SK-N-MC (cell line): ENCODE data around the gene ANKFN1.

Experiments used
- DNase-seq: peaks from one replicate; pipeline ENCODE4 v3.0.0-alpha.2; 2011; ENCODE audit warnings: low read depth, low spot score
- H3K27ac ChIP-seq: fragments of 200-600 bp; sonication (generic); 2 replicates; pipeline ENCODE4 v1.5.1; 2016; ENCODE audit warnings: mixed run types
- H3K36me3 ChIP-seq: fragments of 200-600 bp; sonication (generic); 2 replicates; pipeline ENCODE4 v1.6.1; 2017; ENCODE audit warnings: antibody characterized with exemption, low read length, mixed read lengths; ENCODE audit not compliant: insufficient read depth
- H3K4me3 ChIP-seq: fragments of 200-600 bp; sonication (generic); 2 replicates; pipeline ENCODE4 v1.5.1; 2016
- H3K9ac ChIP-seq: fragments of 200-600 bp; sonication (generic); 2 replicates; pipeline ENCODE4 v1.8.0; 2017; ENCODE audit warnings: mixed run types, mixed read lengths; ENCODE audit not compliant: insufficient read length
- H3K9me3 ChIP-seq: fragments of 200-600 bp; sonication (generic); 2 replicates; pipeline ENCODE4 v1.6.1; 2017; ENCODE audit warnings: low read depth, mild to moderate bottlenecking, antibody characterized with exemption, low read length, moderate library complexity, mixed read lengths
- EZH2 ChIP-seq: fragments of 200-600 bp; sonication (generic); IDR thresholded peaks from one replicate; pipeline ENCODE4 v1.6.1; 2017; ENCODE audit warnings: antibody characterized with exemption
- FOXP2 ChIP-seq: optimal IDR thresholded peaks from 2 replicates; pipeline ENCODE3; 2011; ENCODE audit warnings: mild to moderate bottlenecking, moderate library complexity; ENCODE audit not compliant: insufficient read depth; ENCODE audit errors: extremely low read length, control extremely low read depth
- POLR2AphosphoS5 ChIP-seq: IDR thresholded peaks from 2 replicates; pipeline ENCODE4 v1.6.1; 2012; ENCODE audit warnings: mild to moderate bottlenecking, low read depth, low read length, borderline replicate concordance

The ANKFN1 gene

GRCh38 chr17:56185491-56186221 is 32.4 kb downstream of the ANKFN1 start:
- TF ChIP-seq EZH2 (no peak), FOXP2 (no peak), POLR2AphosphoS5 (no peak)

GRCh38 chr17:56186222-56186786 is 33.0 kb downstream of the ANKFN1 start:
- Histone ChIP-seq H3K27ac (no peak overlapping the region), H3K4me3 (no peak overlapping the region), H3K36me3 (no peaks in the 10 kb centered on the region), H3K9me3 (no peaks in the 10 kb centered on the region), H3K9ac (no peak overlapping the region)
- DNase-seq, result no peak
- TF ChIP-seq FOXP2 (no peak), EZH2 (no peak), POLR2AphosphoS5 (no peak)

More at GRCh38 chr17:56185491-56186221, 32.4 kb downstream of the ANKFN1 start:
- H3K4me3 ChIP-seq, result no peak overlapping the region
- H3K9me3 ChIP-seq, result no peaks in the 10 kb centered on the region
- no peaks in the 10 kb centered on the region for H3K36me3 ChIP-seq
- no peak overlapping the region for H3K9ac ChIP-seq
- H3K27ac ChIP-seq, result no peak overlapping the region
- no peak for DNase-seq

- H3K4me3 ChIP-seq, result peak overlapping the region; percentile 34
- DNase-seq, result peak; percentile 3
- no peaks in the 10 kb centered on the region for H3K9me3 ChIP-seq
- no peak for TF ChIP-seq POLR2AphosphoS5
- TF ChIP-seq FOXP2, result no peak
- TF ChIP-seq EZH2, result no peak
- no peak overlapping the region for H3K27ac ChIP-seq
- no peaks in the 10 kb centered on the region for H3K36me3 ChIP-seq
- H3K9ac ChIP-seq, result no peak overlapping the region
Measured at GRCh38 chr17:56203430-56203829, 50.2 kb downstream of the ANKFN1 start.

GRCh38 chr17:56206351-56206750 is 53.1 kb downstream of the ANKFN1 start:
- Histone ChIP-seq H3K4me3 (no peak overlapping the region), H3K9ac (no peak overlapping the region), H3K9me3 (no peaks in the 10 kb centered on the region), H3K36me3 (no peaks in the 10 kb centered on the region), H3K27ac (no peak overlapping the region)
- DNase-seq, result no peak
- no peak for TF ChIP-seq FOXP2
- TF ChIP-seq EZH2, result no peak
- no peak for TF ChIP-seq POLR2AphosphoS5

- H3K9me3 ChIP-seq, result no peaks in the 10 kb centered on the region
- no peaks in the 10 kb centered on the region for H3K36me3 ChIP-seq
- H3K27ac ChIP-seq, result no peak overlapping the region
- no peak for DNase-seq
- no peak overlapping the region for H3K4me3 ChIP-seq
- no peak overlapping the region for H3K9ac ChIP-seq
- no peak for TF ChIP-seq FOXP2
- TF ChIP-seq EZH2, result no peak
- TF ChIP-seq POLR2AphosphoS5, result no peak
Measured at GRCh38 chr17:56213031-56213430, 59.8 kb downstream of the ANKFN1 start.

GRCh38 chr17:56217921-56218320 is 64.6 kb downstream of the ANKFN1 start:
- H3K9ac ChIP-seq, result no peak overlapping the region
- TF ChIP-seq POLR2AphosphoS5 (no peak), FOXP2 (no peak), EZH2 (no peak)
- H3K4me3 ChIP-seq, result no peak overlapping the region
- H3K27ac ChIP-seq, result no peak overlapping the region
- DNase-seq, result no peak
- no peaks in the 10 kb centered on the region for H3K9me3 ChIP-seq
- H3K36me3 ChIP-seq, result no peaks in the 10 kb centered on the region

GRCh38 chr17:56222255-56222654 is 69.0 kb downstream of the ANKFN1 start:
- no peak overlapping the region for H3K27ac ChIP-seq
- no peak overlapping the region for H3K9ac ChIP-seq
- H3K4me3 ChIP-seq, result no peak overlapping the region
- H3K36me3 ChIP-seq, result no peaks in the 10 kb centered on the region
- no peak for TF ChIP-seq POLR2AphosphoS5
- no peak for TF ChIP-seq FOXP2
- no peak for TF ChIP-seq EZH2
- no peaks in the 10 kb centered on the region for H3K9me3 ChIP-seq
- no peak for DNase-seq

GRCh38 chr17:56230660-56231059 is 77.4 kb downstream of the ANKFN1 start:
- peak overlapping the region; percentile 48; the same call in 1 of the 2 replicates for H3K4me3 ChIP-seq
- TF ChIP-seq POLR2AphosphoS5 (no peak; the same call in 1 of the 2 replicates), EZH2 (no peak), FOXP2 (no peak)
- H3K9me3 ChIP-seq, result no peaks in the 10 kb centered on the region
- H3K27ac ChIP-seq, result no peak overlapping the region; the same call in 1 of the 2 replicates
- DNase-seq, result peak; percentile 32
- H3K36me3 ChIP-seq, result no peaks in the 10 kb centered on the region
- H3K9ac ChIP-seq, result no peak overlapping the region

GRCh38 chr17:56231252-56231651 is 78.0 kb downstream of the ANKFN1 start:
- Histone ChIP-seq H3K27ac (no peak overlapping the region), H3K4me3 (peak overlapping the region; percentile 48; the same call in 1 of the 2 replicates), H3K9me3 (no peaks in the 10 kb centered on the region), H3K9ac (no peak overlapping the region), H3K36me3 (no peaks in the 10 kb centered on the region)
- DNase-seq, result no peak
- TF ChIP-seq POLR2AphosphoS5 (no peak), EZH2 (no peak), FOXP2 (no peak)
